Keratinocyte (primary cell): ENCODE results near the gene MRPS11. TPM values are rescaled to one million over a fixed set of nuclear protein-coding genes. Genes with fewer than 3 reads are reported as not detected.

ENCODE experiments used
- DNase-seq: peaks from one replicate; pipeline ENCODE4 v3.0.0-alpha.2; 2011; ENCODE audit warnings: low read depth, missing footprints, low spot score
- FAIRE-seq: peaks from 2 replicates; lab custom pipeline; 2011; peaks lifted over from hg19 to GRCh38; lab: Jason Lieb, UNC
- H2AFZ ChIP-seq: 2 replicates; pipeline ENCODE4 v1.6.0; 2012; ENCODE audit warnings: low read length, control low read depth, inconsistent platforms; ENCODE audit not compliant: control insufficient read depth
- H3K27ac ChIP-seq: 2 replicates; pipeline ENCODE4 v1.5.1; 2011; ENCODE audit warnings: low read length; ENCODE audit not compliant: control insufficient read depth, insufficient read depth
- H3K27me3 ChIP-seq: 3 replicates; pipeline ENCODE4 v1.6.0; 2011; ENCODE audit warnings: low read length; ENCODE audit not compliant: control insufficient read depth, insufficient read depth; ENCODE audit errors: extremely low read depth
- H3K36me3 ChIP-seq, 2 experiments: 2 replicates in 1 of 2; 3 replicates in 1 of 2; pipeline ENCODE4 v1.5.1; 2011; ENCODE audit warnings: low read length in 2 of 2, mild to moderate bottlenecking in 1 of 2; ENCODE audit not compliant: control insufficient read depth in 2 of 2, insufficient read depth in 2 of 2; ENCODE audit errors: extremely low read depth in 1 of 2
- H3K4me1 ChIP-seq: 3 replicates; pipeline ENCODE4 v1.5.1; 2011; ENCODE audit warnings: low read length; ENCODE audit not compliant: control insufficient read depth, insufficient read depth; ENCODE audit errors: extremely low read depth
- H3K4me2 ChIP-seq: 3 replicates; pipeline ENCODE4 v1.6.0; 2011; ENCODE audit warnings: low read depth, low read length; ENCODE audit not compliant: control insufficient read depth, insufficient read depth; ENCODE audit errors: extremely low read depth
- H3K4me3 ChIP-seq, 3 experiments: fragments of 200-600 bp in 1 of 3; sonication (generic) in 1 of 3; 2 replicates in 2 of 3; 3 replicates in 1 of 3; pipeline ENCODE4 v1.5.1; 2011 to 2016; ENCODE audit warnings: low read length in 3 of 3, mild to moderate bottlenecking in 3 of 3, control low read depth in 2 of 3, inconsistent platforms in 1 of 3, low read depth in 1 of 3, mixed read lengths in 1 of 3, mixed run types in 1 of 3, moderate library complexity in 1 of 3; ENCODE audit not compliant: control insufficient read depth in 2 of 3, insufficient read depth in 2 of 3; ENCODE audit errors: extremely low read depth in 1 of 3
- H3K79me2 ChIP-seq: 2 replicates; pipeline ENCODE4 v1.6.0; 2012; ENCODE audit warnings: low read length; ENCODE audit not compliant: control insufficient read depth, insufficient read depth
- H3K9ac ChIP-seq: 3 replicates; pipeline ENCODE4 v1.6.0; 2011; ENCODE audit warnings: low read length; ENCODE audit not compliant: control insufficient read depth, insufficient read depth; ENCODE audit errors: extremely low read depth
- H3K9me1 ChIP-seq: 3 replicates; pipeline ENCODE4 v1.6.0; 2011; ENCODE audit warnings: low read length; ENCODE audit not compliant: control insufficient read depth, insufficient read depth; ENCODE audit errors: extremely low read depth
- H3K9me3 ChIP-seq: 2 replicates; pipeline ENCODE4 v1.5.1; 2012; ENCODE audit warnings: low read depth, low read length; ENCODE audit not compliant: control insufficient read depth
- H4K20me1 ChIP-seq: 3 replicates; pipeline ENCODE4 v1.6.0; 2011; ENCODE audit warnings: low read length; ENCODE audit not compliant: control insufficient read depth, insufficient read depth; ENCODE audit errors: extremely low read depth
- CTCF ChIP-seq, 3 experiments: IDR thresholded peaks in 1 of 3; conservative IDR thresholded peaks in 1 of 3; optimal IDR thresholded peaks in 1 of 3; 2 replicates in 2 of 3; 3 replicates in 1 of 3; pipeline versions ENCODE3 to v1.5.1; 2011; ENCODE audit warnings: low read length in 3 of 3, mild to moderate bottlenecking in 3 of 3, moderate library complexity in 2 of 3, control low read depth in 1 of 3, inconsistent platforms in 1 of 3; ENCODE audit not compliant: insufficient read depth in 2 of 3; ENCODE audit errors: extremely low read depth in 1 of 3
- EZH2 ChIP-seq: IDR thresholded peaks from one replicate; pipeline ENCODE4 v1.6.1; 2012; ENCODE audit warnings: inconsistent platforms, mild to moderate bottlenecking, low read length, moderate library complexity
- dilution Hi-C: fragments of 300-500 bp; cut with MboI; formaldehyde crosslinking; loops from one replicate; pipeline ENCODE4 v1.7.0; 2020; ENCODE audit warnings: low sequenced_read_pairs; ENCODE audit not compliant: extremely low pct_ligation_motif_present
- polyA plus RNA-seq, 5 experiments: library from polyadenylated mRNA; depleted of rRNA in 3 of 5; stranded (reverse) in 3 of 5; stranded (forward) in 1 of 5; unstranded in 1 of 5; fragments of >200 nt; gene quantifications; 1 replicate in 1 of 5; 2 replicates in 3 of 5; 3 replicates in 1 of 5; pipeline versions ENCODE4 v1.2.1 to v1.2.3, GENCODE V29; 2011 to 2012; ENCODE audit warnings: missing spikeins in 2 of 5, low read depth in 1 of 5, low replicate concordance in 1 of 5

The MRPS11 gene
- polyA plus RNA-seq, 1 donor (not counting 4 experiments of a cell fraction or from before 2014, with no cell fraction given), result 60.9 TPM

DNA sequence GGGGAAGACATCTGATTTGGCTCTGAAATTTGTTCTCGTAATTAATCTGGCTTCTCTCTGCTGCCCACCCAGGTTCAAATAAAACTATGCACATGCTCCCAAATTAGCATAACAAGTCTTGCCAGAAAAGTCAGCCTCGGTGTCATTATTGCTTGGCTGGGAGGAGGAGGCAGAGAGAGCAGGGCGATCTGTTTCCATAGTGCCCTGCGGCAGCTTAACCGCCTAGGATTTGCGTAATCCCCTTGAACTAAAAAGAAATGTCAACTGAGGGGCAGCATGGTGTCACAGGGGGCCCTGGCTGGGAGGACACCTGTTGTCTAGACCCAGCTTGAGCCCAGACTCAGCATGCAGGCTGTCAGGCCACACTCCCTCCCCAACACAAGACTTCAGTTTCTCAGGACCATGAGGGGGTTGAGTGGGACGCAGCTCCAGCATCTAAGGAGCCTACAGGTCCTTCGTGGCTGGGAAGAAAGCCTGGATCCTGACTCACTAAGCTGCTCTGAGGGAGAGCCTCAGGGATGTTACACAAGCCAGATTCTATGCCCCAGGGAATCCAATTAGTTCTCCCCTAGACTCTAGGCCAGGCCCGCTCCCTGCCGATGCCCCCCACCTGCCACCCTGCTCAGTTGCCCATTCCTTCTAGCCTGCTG, 17.3 kb downstream of the MRPS11 start:
- Histone ChIP-seq H3K4me1 (no peaks in the 10 kb centered on the region), H3K27me3 (no peaks in the 10 kb centered on the region), H3K9me1 (no peaks in the 10 kb centered on the region), H2AFZ (no peak overlapping the region), H3K79me2 (no peaks in the 10 kb centered on the region), H3K4me2 (no peak overlapping the region), H3K36me3 (no peaks in the 10 kb centered on the region), H3K9ac (no peak overlapping the region), H3K4me3 (no peak overlapping the region), H3K27ac (no peak overlapping the region), H4K20me1 (no peaks in the 10 kb centered on the region), H3K9me3 (no peaks in the 10 kb centered on the region)
- TF ChIP-seq CTCF (optimal IDR thresholded peaks at IDR 0.05 in 1 of 3, IDR thresholded peaks at IDR 0.05 in 1 of 3, conservative IDR thresholded peaks at IDR 0.05 in 1 of 3; ENCODE audit: extremely low read depth in 1 of 3, insufficient read depth in 2 of 3, low read length in 3 of 3) (no peak), EZH2 (no peak)
- DNase-seq (no peak), FAIRE-seq (no peak)
- dilution Hi-C loops, result no loop called here

DNA sequence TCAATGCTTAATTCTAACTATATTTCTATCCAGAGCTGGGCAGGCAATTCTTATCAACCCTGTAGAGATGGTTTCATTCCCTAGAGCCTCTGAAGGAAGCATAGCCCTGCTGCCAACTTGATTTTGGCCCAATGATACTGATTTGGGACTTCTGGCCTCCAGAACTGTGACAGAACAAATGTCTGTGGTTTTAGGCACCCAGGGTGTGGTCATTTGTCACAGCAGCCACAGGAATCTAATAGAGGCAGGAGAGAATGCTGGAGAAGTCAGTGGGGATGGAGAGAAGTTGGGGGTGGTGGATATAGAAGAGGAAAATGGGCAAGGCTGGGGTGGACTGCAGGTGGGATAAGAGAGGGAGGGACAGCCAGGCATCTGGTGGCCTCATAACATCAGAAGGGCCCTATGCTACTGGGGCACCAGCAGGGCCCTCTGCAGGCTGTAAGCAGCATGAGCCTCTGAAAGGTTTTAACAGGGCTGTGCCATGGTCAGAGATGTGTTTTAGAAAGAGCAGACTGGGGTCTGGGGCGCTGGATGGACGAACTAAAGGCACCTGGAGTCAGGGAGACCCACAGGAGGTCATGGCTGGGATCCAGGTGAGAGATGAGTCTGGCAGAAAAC, 19.8 kb downstream of the MRPS11 start:
- H3K9me3 ChIP-seq, result no peaks in the 10 kb centered on the region
- no peak overlapping the region for H3K27ac ChIP-seq
- no peak overlapping the region for H3K4me3 ChIP-seq
- no peak for TF ChIP-seq EZH2
- peak in 1 of 3 experiments; percentile 20 for TF ChIP-seq CTCF (optimal IDR thresholded peaks at IDR 0.05 in 1 of 3, IDR thresholded peaks at IDR 0.05 in 1 of 3, conservative IDR thresholded peaks at IDR 0.05 in 1 of 3; ENCODE audit: extremely low read depth in 1 of 3, insufficient read depth in 2 of 3, low read length in 3 of 3)
- no peaks in the 10 kb centered on the region for H3K9me1 ChIP-seq
- no peaks in the 10 kb centered on the region for H4K20me1 ChIP-seq
- H3K4me2 ChIP-seq, result no peak overlapping the region
- H3K4me1 ChIP-seq, result no peaks in the 10 kb centered on the region
- dilution Hi-C loops, result no loop called here
- no peaks in the 10 kb centered on the region for H3K36me3 ChIP-seq
- no peak overlapping the region for H2AFZ ChIP-seq
- no peak for FAIRE-seq
- H3K9ac ChIP-seq, result no peak overlapping the region
- no peaks in the 10 kb centered on the region for H3K79me2 ChIP-seq
- no peaks in the 10 kb centered on the region for H3K27me3 ChIP-seq
- no peak for DNase-seq
